ENCODE data around the gene LRRC74A.

LRRC74A gene

GRCh38 chr14:76826122-76826521 lies at the start of gene LRRC74A:
TSS of gene LRRC74A (plus strand) at chr14:76826408. CDS start at chr14:76826698, 290 bp downstream.
- no peak for DNase-seq (ENCODE audit: insufficient read length, low spot score)

GRCh38 chr14:76776428-76777251 lies 49.6 kb upstream of the LRRC74A start:
- DNase-seq (ENCODE audit: insufficient read length, low spot score): no peak
- peak; percentile 40 for FAIRE-seq

More at GRCh38 chr14:76826122-76826521, at the start of gene LRRC74A:
- no peak for FAIRE-seq

DNA sequence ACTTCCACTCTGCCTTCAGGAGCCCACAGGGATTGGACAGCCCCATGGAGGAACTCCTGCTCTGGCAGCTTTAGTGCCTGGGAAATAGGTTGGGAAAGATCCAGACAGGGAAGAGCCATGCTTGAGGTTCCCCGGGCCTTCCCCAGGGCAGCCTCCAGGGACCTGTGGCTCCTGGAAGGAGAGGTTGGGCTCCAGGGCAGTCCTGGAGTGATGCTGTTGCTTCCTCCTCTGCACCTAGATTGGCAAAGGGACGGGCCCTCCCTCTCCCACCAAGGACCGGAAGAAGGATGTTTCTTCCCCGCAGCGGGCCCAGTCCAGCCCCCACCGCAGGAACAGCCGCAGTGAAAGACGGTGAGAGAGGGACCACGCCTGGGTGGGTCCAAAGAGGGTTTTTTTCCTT lies 48.5 kb upstream of the LRRC74A start:
- DNase-seq (ENCODE audit: insufficient read length, low spot score) (no peak), FAIRE-seq (no peak)

- DNase-seq (ENCODE audit: insufficient read length, low spot score): no peak
- no peak for FAIRE-seq
Measured at GRCh38 chr14:76778546-76779215, 47.5 kb upstream of the LRRC74A start.

- no peak for FAIRE-seq
- no peak for DNase-seq (ENCODE audit: insufficient read length, low spot score)
Measured at GRCh38 chr14:76779221-76780057, 46.8 kb upstream of the LRRC74A start.

DNA sequence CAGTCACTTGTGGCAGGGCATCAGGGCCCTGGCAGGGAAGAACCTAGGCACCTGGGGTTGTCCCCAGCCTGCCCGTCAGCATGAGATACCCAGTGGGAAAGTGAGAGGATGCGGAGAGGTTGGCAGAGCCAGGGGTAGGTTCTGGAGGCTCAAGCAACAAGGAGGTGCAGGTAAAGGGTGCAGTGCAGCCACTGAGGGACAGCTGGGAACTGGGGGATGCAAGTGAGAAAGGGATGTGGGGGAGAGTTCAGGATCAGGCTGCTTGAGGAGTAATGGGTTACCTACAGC lies 46.2 kb upstream of the LRRC74A start:
- DNase-seq (ENCODE audit: insufficient read length, low spot score) (no peak), FAIRE-seq (no peak)

DNA sequence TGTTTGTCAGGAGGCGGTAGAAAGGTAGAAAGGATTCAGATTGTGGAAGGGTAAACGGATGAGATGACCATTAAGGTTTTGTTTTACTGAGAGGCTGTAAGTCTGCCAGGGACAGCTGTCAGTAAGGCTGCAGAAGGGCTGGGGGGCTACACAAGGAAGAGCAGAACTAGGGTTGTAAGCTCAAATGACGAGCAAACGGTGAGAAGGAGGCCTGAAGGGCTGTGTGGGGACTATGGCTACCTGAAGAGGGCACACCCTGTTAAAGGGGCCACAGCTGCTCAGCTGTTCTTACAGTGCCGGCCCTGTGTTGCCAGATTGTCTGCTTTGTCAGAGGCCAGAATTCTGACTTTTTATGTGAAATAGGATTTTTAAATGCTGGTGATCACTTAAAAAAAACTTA lies 45.8 kb upstream of the LRRC74A start:
- no peak for DNase-seq (ENCODE audit: insufficient read length, low spot score)
- no peak for FAIRE-seq

- FAIRE-seq (no peak), DNase-seq (ENCODE audit: insufficient read length, low spot score) (no peak)
Measured at GRCh38 chr14:76780875-76781647, 45.1 kb upstream of the LRRC74A start.

- no peak for FAIRE-seq
Measured at GRCh38 chr14:76781648-76782051, 44.6 kb upstream of the LRRC74A start.

GRCh38 chr14:76782115-76782884 lies 43.9 kb upstream of the LRRC74A start:
- FAIRE-seq (no peak), DNase-seq (ENCODE audit: insufficient read length, low spot score) (no peak)

More at GRCh38 chr14:76781648-76782051, 44.6 kb upstream of the LRRC74A start:
- no peak for DNase-seq (ENCODE audit: insufficient read length, low spot score)

- FAIRE-seq: peak; percentile 84
- DNase-seq (ENCODE audit: insufficient read length, low spot score): peak; percentile 36
Measured at GRCh38 chr14:76782885-76783566, 43.2 kb upstream of the LRRC74A start.

GRCh38 chr14:76784266-76784874 lies 41.8 kb upstream of the LRRC74A start:
- FAIRE-seq: no peak
- DNase-seq (ENCODE audit: insufficient read length, low spot score): no peak

GRCh38 chr14:76784881-76785280 lies 41.3 kb upstream of the LRRC74A start:
- DNase-seq (ENCODE audit: insufficient read length, low spot score) (peak; percentile 83), FAIRE-seq (peak; percentile 78)

DNA sequence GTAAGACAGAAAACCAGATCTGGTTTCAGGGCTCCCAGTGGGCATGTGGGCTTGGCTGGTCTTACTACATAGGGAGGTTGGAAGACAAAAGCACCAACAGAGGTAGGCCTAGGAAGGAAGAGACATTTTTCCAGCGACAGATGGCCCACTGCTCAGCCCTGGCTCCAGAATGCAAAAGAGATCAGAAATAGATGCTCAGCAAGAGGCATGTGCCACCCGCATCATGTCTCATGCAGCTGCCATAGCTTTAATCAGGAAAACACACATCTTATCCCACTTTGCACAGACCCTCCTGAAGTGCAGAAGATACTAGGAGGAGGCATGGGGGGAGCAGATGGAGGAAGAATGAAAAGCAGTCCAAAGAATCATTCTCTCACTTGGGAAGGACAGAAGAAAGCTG lies 39.6 kb upstream of the LRRC74A start:
- DNase-seq (ENCODE audit: insufficient read length, low spot score): no peak
- FAIRE-seq: no peak

DNA sequence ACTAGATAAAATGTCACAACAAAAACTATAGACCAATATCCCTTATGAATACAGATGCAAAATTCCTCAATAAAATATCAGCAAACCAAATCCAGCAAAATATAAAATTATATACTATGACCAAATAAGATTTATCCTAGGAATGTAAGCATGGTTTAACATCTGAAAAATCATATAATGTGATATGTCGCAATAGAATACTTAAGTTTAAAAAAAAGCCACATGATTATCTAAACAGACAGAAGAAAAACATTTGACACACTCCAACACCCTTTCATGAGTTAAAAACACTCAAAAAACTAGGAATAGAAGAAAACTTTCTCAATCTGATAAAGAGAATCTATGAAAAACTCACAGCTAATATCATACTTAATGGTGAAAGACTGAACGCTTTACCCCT lies 33.8 kb upstream of the LRRC74A start:
- peak; percentile 37 for FAIRE-seq
- DNase-seq (ENCODE audit: insufficient read length, low spot score): no peak

DNA sequence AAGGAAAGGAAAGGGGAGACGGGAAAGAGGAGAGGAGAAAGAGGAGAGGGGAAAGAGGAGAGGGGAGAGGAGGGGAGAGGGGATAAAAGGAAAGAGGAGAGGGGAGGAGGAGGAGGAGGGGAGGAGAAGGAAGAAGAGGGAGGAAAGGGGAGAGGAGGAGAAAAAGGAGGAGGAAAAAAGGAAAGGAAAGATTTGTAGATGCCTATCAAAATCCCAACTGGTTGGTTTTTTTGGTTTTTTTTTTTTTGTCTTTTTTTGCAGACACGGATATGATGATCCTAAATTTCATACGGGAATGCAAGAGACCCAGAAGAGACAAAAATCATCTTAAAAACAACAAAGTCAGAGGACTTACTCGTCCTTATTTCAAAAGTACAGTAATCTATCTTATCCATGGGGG lies 32.9 kb upstream of the LRRC74A start:
- FAIRE-seq (no peak), DNase-seq (ENCODE audit: insufficient read length, low spot score) (no peak)

DNA sequence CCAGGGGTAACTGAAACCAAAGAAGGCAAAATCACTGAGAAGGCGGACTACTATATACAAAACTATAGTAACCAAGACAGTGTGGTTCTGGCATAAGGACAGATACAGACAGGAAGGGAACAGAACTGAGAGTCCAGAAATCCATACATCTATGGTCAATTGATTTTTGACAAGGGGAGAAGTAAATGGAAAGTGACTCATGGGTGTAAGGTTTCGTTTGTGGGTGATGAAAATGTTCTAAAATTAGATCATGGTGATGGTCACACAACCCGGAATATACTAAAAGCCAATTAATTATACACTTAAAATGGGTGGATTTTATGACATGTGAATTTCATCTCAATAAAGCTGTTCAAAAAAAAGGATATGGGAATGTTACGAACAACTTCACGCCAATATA lies 32.3 kb upstream of the LRRC74A start:
- DNase-seq (ENCODE audit: insufficient read length, low spot score): no peak
- no peak for FAIRE-seq

DNA sequence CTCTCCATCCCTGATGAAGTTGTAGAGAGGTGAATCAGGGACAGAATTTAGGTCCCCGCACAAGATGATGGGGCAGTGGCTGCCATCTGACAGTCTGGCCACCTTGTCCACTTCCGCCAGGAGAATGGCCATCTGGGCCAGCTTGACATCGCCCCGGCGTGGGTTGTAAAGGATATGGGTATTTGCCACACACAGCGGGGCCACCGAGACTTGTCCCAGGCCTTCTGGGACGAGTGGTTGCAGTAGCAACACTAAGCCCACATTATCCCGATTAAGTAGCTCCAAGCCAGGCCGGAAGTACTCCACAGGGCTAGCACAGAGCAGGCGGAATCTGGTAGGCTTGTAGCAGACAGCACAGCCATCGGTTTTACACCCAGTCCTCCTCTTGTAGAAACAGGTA lies 19.8 kb upstream of the LRRC74A start:
- no peak for FAIRE-seq
- DNase-seq (ENCODE audit: insufficient read length, low spot score): no peak

DNA sequence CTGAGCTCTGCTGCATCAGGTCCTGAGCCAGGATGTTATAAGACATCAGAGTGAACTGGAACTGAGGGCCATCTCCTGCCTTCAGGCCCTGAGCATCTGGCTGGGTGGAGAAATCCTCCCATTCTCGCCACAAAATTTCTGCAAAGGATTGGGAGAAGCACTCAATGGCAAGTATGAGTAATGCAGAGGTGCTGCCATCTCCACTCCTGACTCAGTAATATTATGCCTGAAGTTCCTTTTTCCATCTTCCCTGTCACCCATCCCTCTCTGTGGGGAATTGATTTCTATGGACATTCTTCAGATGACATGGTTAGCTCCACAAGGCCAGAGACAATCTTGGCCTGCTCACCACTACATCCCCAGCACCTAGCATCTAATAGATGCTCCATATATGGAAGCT lies 18.2 kb upstream of the LRRC74A start:
- no peak for FAIRE-seq
- DNase-seq (ENCODE audit: insufficient read length, low spot score): no peak

All from GM19239 (cell line).